Measurements from ENCODE around the gene KRTAP5-3.

KRTAP5-3 gene

DNA sequence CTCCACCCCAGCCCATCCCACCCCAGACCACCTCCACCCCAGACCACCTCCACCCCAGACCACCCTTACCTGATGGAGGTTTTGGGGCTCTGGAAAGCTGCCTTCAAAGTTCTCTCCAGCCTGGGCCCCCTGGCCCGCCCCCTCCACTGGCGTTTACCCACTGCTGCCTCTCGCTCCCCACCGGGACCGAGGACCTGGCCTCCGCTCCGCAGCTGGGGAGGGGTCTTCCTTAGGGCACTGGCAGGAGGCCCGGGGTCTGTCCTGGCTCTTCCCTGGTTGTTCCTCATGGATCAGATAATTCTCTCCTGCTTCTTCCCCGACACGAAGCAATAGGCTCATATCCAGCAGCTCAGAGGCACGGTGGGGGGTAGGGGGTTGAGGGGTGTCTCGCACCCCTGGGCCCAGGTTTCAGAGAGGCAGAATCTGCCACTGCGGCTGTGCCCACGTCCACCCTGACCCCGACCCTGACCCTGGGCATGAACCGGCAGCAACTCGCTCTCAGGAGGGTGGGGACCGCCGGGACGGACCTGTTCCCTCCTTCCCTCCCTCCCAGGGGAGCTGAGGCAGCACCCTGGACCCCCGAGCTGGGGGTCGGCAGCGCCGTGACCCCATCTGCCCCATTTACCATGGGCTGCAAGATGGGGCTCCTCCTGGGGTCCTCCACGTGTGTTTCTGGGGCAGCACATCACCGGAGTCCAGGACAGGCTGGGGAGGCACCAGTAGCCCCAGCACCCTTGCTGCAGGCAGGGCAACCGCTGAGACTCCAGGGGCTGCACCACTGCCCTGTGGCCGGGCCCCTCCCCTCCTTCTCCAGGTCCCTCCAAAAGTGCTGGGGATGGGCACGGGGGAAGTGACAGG is 34.3 kb upstream of the KRTAP5-3 start:
- no peak for DNase-seq (ENCODE audit: low spot score)

DNA sequence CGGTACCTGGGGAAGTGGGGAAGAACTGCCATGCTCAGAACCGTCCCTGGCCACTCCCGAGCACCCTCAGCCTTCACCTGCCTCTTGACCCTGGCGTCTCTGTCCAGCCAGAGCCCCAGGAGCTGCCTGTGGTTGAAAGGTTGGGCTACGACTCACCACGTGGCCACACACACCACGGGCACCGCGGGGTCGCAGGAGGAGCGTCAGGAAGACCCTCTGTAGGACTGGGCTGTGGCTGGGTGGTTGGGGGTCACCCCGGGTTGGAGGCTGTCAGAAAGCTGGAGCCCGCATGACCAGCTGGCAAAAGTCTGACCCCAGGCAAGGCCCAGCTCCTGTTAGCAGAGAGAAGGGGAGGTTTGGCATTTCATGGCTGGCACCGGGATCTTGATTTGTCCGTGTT is 32.8 kb upstream of the KRTAP5-3 start:
- DNase-seq (ENCODE audit: low spot score): no peak

DNA sequence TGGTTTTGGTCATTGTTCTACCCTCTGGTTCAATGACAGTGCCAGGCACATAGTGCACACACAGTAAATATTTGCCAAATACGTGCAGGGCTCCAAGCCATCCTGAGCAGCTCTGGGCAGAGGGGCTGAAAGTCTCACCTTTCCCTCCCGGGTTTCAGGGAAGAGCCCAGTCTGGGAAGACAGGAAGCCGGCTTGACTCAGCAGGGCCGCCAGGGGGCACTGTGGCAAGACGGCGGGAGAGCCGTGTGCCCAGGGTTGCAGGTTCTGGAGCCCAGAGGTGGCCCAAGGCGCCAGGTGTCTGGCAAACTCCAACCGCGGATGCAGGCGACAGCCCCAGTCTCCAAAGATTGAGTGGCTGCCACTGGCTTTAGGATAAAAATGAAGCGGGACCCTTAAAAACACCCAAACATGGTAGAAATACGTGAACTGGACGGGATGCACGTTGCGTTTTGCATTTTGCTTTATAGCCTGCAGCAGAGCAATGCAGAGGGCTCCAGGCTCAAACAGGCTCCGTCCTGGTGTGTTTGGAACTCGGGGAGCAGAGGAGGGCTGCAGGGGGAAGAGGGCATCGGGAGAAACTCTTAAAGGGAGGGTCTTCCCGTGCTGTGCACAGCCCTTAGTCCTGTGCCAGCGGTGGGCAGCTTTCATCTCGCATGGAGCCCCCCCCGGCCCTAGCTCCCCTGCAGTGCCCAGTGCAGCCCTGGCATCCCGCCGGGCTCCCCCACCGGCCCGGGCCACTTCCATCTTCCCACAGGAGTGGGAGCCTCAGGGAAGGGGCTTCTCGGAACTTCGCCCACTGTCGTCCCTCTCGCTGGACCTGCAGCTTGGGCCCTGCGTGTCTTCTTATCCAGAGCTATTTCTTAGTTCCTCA is 32.0 kb upstream of the KRTAP5-3 start:
- DNase-seq (ENCODE audit: low spot score): peak; percentile 15

DNA sequence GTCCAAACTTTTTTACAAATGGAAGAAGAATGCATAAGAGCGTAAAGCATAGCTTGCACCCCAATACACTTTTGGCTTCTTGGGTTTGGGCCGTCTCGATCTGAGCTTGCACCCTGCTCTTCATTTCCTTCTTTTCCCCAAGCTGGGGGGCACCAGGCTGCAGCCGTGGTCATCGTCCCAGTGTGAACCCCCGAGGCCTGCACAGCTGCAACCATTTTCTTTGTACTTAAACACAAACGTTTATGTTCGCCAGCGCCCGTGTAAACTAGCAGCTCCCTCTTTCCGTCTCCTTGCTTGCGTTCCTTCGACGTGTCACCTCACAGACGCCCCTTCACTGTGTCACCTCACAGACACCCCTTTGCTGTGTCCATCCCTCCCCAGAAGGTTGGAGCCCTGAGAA is 31.4 kb upstream of the KRTAP5-3 start:
- DNase-seq (ENCODE audit: low spot score): no peak

DNA sequence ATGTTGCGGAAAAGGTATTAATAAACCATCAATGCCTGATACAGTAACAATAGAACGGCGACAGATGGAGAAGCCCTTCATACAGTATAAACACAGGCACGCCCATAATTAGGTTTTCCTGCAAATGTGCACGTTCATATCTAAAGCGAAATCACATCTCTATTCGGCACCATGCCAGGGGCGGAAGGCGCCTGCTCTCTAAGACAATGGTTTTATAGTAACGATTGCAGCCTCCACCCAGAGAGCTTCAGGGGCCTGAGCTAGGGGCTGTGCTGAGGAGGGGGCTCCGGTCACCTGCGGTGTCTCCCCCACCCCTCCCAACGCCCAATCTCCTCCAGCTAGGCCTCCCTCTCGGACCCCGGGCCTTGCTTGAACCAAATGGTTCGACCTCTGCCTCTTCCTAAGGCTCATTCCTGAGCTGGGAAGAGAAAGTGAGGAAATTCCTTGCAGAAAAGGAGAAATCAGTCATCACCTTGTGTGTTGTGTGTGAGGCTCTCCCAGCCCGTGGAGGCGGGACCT is 30.9 kb upstream of the KRTAP5-3 start:
- DNase-seq (ENCODE audit: low spot score): no peak

DNA sequence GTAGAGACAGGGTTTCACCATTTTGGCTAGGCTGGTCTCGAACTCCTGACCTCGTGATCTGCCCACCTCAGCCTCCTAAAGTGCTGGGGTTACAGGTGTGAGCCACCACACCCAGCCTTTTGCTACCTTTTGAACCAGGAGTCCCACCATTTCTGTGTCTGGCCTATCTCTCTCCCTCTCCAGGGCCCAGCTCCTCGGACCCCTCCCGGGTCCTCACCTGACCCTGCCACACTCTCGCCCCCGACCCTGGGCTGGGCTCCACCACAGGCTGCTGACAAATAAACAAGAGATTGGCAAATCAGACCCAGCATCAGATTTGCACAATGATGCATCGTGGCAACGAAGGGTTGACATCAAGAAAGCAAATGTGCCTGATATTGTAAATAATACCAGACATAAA is 30.1 kb upstream of the KRTAP5-3 start:
- no peak for DNase-seq (ENCODE audit: low spot score)

DNA sequence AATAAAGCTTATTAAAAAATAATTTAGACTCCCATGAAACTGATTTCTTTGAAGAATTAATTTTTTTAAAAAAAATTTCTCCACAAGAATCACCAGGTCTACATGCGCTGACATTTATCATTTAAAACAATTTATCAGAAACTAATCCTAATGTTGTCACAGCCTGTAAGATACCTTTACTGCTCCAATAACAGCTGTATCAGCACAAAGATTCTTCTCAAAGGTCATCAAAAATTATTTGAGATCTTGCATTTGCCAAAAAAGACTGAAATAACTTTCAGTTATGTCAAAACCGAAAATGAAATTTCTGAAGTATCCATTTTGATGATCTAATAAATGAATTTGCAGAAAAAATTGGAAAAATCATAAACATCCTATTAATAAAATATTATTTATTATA is 29.4 kb upstream of the KRTAP5-3 start:
- DNase-seq (ENCODE audit: low spot score): no peak

DNA sequence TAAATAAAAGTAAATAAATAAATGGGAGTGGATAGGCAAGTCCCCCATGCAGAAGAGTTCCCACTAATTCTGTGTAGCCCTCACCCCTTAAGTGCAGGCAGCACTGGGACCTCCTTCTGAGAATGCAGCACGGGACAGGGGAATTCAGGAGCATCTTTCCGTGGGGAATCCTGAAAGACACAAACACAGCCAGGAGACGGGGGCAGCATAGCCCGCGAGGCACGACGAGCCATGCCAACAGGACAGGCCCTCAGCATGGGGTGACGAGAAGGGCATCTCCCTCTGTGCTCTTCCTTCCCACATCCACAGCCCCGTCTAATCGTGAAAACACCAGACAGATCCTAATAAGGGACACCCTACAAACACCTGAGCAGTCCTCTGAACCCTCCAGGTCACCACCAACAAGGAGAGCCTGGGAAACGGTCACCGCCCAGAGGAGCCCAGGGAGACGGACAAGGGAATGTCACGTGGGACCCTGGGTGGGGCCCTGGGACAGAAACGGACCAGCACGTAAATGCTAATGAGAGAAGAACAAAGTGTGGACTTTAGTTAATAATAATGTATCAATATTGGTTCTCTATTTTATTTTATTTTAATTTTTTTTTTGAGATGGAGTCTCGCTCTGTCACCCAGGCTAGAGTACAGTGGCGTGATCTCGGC is 28.2 kb upstream of the KRTAP5-3 start:
- no peak for DNase-seq (ENCODE audit: low spot score)

DNA sequence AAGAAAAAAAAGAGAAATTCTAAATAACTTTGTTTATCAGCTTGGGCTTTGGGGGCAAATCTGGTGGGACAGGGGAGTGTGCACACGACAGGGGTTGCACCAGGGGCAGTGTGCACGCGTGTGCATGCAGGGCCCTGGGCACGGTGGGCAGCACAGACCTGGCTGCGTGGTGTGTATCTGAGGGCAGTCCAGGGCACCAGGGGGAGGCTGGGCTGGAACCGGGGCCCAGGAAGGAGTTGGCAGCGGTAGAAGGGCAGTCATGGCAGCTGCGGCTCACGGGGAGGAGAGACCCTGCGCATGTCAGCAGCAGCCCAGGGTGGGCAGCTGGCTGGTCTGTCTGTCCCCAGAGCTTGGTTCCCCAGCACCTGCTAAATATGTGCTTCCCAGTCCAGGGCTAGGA is 25.6 kb upstream of the KRTAP5-3 start:
- DNase-seq (ENCODE audit: low spot score): no peak

DNA sequence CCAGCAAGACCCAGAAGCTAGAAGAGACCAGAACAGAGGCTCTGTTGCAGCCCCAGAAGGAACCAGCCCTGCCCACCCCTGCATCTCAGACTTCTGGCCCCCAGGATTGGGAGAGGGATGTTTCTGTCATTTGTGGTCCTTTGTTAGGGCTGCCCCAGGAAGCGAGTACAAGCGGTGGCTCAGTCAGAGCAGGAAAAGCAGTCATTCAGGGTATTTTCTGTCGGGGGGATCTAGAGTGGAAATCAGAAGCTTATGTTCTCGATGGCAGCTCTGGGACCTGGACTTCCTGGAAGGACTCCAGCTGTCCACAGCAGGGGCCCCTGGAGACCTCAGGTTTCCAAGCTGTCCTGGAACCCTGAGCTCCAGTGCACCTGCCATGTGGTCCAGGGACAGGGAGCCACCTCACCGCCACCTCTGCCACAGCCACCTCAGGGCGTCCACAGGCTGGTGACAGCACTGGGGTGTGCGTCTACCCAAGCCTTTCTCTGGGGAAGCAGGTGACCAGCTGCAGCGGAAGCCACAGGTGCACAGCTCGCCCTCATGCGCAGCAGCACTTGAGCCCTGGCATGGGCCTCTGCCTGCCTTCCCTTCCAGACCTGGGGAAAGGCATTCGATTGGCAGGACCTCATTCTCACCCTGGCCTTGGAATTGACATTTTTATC is 23.9 kb upstream of the KRTAP5-3 start:
- no peak for DNase-seq (ENCODE audit: low spot score)

DNA sequence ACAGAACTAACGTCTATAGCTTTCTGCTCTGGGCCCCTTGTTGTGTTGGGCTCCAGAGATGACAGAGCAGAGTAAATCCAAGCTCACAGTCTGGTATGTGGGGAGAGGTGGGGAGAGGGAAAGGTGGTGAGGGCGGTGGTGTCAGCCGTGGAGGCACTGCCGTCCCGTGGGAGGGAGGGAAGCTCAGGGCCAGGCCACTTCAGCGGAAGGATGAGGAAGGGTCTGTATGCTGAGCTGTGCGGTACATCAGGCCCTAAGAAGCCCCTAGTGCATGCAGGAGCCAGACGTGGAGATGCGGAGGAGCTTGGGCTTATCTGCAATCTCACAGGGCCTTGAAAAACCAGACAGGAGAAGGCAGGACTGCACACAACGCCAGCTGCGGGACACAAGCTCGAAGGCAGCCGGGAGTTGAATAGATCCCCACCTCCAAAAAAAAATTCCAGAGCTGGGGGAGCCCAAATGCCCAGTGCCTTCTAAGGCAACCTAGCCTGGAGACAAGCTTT is 22.9 kb upstream of the KRTAP5-3 start:
- DNase-seq (ENCODE audit: low spot score): no peak

DNA sequence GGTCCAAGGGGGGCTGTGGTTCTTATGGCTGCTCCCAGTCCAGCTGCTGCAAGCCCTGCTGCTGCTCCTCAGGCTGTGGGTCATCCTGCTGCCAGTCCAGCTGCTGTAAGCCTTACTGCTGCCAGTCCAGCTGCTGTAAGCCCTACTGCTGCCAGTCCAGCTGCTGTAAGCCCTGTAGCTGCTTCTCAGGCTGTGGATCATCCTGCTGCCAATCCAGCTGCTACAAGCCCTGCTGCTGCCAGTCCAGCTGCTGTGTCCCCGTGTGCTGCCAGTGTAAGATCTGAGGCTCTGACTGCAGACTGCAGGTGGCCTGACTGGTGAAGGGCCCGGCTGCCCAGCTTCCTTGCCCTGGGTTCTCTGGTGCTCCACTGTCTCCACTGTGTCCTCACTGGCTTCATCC is 22.0 kb upstream of the KRTAP5-3 start:
- DNase-seq (ENCODE audit: low spot score): no peak

DNA sequence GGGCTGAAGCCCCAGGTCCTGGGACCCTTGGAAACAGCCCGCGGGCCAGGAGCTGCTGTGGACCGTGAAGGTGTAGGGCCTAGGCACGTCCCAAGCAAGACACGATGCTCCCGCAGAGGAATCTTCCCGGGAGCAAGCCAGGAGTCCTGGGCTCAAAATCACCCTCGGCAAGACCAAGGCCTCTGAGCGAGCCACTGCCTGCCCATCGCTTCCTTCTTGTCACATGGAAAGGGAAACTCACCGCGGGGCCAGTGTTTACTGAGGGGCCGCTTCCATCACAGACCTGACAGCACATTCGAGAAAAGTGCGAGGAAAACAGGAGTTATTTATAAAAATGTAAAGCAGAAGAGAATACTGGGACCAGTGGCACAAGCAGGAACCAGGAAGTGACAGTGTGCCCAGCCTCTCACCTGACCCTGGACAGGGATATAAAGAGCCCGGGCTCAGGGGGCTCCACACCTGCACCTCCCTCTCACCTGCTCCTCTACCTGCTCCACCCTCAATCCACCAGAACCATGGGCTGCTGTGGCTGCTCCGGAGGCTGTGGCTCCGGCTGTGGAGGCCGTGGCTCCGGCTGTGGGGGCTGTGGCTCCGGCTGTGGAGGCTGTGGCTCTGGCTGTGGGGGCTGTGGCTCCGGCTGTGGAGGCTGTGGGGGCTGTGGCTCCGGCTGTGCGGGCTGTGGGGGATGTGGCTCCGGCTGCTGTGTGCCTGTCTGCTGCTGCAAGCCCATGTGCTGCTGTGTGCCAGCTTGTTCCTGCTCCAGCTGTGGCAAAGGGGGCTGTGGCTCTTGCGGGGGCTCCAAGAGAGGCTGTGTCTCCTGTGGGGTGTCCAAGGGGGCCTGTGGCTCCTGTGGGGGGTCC is 21.3 kb upstream of the KRTAP5-3 start, which contains the start of gene KRTAP5-5:
TSS of gene KRTAP5-5 (plus strand) at position 450 of the 860 bp plus-strand sequence. CDS start at position 516, 66 bp downstream.
- DNase-seq (ENCODE audit: low spot score): no peak

DNA sequence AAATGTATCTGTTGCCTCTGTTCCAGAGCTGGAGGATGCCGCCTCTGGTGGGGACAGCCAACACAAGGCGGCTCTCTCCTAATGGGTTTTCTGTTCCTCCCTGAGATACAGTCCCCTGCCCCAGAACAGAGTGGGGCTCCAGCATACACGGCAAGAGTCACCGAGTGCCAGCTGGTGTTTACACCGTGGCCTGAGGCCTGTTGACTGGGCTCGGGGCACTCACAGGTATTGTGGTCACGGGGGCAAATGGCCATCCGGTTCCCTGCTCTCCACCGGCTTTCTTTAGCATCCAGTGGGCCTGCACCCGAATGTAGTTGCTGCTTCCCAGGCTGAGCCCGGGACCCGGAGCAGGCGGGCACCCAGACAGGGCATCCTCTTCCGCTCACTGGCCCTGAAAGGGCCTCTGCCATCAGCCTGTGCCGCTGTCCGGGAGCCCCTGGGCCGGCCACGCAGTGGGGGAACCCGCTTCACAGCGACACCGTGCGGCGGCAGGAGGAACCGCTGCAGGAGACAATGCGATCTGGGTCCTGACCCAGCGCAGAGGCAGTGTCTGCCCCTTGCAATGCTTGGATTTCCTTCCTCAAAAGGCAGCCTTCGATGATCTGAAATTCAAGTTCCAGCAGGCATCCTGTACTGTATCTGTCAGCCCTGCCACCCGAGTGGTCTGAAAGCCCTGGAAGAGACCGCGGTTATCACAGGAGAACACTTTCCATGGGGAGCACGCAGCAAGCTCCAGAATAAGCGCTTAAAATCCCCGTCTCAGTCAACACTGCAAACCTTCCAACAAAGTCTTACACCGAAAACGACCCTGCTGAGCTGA is 20.5 kb upstream of the KRTAP5-3 start:
- DNase-seq (ENCODE audit: low spot score): peak; percentile 60

DNA sequence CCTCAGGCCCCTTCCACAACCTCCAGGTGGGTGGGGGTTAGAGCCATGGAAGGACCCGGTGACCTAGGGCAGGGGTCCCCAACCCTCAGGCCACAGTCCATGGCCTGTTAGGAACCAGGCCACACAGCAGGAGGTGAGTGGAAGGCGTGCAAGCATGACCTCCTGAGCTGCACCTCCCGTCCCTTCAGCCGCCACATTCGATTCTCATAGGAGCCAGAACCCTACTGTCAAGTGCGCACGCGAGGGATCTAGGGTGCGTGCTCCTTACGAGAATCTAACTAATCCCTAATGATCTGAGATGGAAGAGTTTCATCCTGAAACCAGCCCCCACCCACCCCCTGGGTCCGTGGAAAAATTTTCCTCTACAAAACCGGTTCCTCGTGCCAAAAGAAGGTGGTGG is 17.3 kb upstream of the KRTAP5-3 start:
- DNase-seq (ENCODE audit: low spot score): no peak

DNA sequence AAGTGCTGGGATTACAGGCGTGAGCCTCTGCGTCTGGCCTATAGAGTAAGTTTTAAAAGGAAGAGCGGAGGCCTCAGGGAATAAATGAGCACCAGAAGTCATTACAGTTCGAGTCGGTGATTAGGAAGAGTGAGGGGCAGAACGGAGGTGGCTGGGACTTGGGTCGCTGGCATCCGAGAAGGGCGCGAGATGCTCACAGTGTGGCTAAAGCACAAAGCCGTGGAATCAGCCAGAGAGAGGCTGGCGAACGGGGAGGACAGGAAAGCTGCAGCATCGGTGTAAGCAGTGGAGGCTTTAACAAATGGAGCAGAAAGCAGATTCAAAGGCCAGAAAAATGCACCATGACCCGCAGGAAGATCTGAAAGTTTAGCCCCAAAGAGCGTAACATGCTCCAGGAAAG is 16.4 kb upstream of the KRTAP5-3 start:
- DNase-seq (ENCODE audit: low spot score): no peak

DNA sequence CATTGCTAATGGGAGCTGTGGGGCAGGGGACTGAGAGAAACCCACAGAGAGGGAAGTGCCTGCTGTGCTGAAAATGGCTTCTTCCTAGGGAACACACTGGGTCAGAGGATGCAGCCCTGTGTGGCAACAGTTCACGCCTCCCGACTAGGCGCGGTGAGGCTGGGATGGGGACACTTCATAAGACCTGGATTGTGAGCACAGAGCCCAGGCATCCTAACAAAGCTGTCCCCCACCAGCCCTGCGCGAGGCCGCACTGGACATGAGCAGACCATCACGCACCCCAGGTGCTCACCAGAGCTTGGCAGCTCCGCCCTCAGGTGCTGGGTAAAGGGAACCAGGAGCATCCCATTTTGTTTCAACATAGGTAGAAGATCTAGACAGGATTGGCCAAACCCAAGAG is 15.5 kb upstream of the KRTAP5-3 start:
- DNase-seq (ENCODE audit: low spot score): no peak

DNA sequence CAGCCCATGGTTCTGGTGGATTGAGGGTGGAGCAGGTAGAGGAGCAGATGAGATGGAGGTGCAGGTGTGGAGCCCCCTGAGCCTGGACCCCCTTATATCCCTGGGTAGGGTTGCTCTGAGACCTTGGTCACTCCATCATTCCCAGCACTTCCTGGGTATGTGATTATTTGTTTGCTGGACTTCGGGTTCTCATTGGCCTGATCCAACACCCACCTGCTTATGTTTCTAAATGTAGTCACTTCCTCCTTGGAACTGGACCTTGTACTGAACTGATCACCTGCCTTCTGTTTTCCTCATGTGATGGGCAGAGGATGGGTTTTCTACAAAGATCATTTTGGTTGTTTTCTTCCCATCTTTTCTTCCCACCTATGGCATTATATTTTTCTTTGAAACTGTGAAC is 13.8 kb upstream of the KRTAP5-3 start, which contains the start of gene KRTAP5-4:
TSS of gene KRTAP5-4 (minus strand) at position 53 of the 400 bp plus-strand sequence. CDS start at position 8, 45 bp downstream.
- no peak for DNase-seq (ENCODE audit: low spot score)

DNA sequence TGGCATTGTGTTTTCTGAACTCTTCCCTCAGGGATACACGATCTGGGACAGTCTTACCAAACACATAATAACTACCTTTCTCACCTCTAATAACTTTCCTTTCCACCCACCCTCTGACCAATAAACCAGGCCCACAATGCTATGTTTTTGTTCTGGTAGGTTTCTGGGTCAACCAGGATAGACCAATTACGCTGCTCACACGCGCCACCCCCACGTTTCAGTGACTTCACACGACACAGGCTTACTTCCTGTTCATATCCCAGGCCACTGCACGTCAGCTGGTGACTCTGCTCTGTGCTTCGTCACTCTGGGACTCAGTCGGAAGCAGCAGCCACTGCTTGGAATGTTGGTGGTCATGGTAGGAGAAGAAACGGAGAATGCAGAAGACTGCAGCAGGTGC is 11.2 kb upstream of the KRTAP5-3 start:
- peak; percentile 11 for DNase-seq (ENCODE audit: low spot score)

DNA sequence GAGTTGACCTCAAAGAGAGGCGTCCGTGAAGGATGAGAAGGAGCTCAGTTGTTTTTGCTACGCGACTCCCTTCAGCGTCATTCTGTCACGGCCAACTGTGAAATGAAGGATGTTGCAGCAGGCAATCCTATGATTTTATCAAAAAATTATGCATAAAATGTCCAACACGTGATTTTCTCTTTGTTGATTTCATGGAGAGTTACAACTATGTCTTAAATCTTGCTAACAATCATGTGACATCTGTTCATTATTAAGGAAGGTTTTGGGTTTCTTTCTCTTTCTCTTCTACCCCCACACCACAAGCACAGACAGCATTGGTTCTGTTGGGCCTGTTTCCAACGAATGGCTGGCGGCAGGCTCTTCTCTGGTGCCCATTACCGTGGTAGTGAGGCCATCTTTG is 10.0 kb upstream of the KRTAP5-3 start:
- no peak for DNase-seq (ENCODE audit: low spot score)

Data from CD4-positive, alpha-beta T cell treated with Interleukin-2 at 100 ng/mL for 4 hours (primary cell).